ENCODE measurements around the gene POMC.
"Not testable (repeated sequence)": the region's sequence is repeated elsewhere in the genome, so short reads cannot be mapped to it uniquely, and the experiment has no call there.

Gene POMC

GRCh38 chr2:25145803-25146202, 22.6 kb downstream of the POMC start:
- no peak overlapping the region for H3K4me3 ChIP-seq (replicated peaks in 1 of 2; ENCODE audit: low read depth in 2 of 2, low read length in 2 of 2)
- TF ChIP-seq CTCF (IDR thresholded peaks at IDR 0.05; ENCODE audit: low read depth, low read length), result no peak
- DNase-seq (ENCODE audit: low read depth in 2 of 2), result no peak

DNA sequence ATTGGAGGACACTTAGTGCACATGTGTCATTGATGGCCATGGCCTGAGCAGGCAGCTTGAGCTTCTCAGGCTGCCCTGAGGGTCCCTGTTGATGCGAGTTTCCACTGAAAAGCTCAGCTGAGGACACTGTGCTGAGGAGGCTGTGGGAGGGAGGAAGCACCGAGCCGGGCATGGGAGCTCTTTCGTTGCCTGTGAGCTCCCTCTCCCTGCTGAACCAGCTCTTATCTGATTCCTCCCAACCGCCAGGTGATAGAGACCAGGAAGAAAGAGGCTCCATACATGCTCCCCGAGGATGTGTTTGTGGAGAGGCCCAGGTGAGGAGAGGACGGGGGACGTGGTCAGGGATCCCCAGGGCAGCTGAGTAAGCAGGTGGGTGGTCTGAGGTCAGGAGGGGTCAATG, 27.3 kb downstream of the POMC start:
- DNase-seq (ENCODE audit: low read depth in 2 of 2), result no peak
- no peak overlapping the region for H3K4me3 ChIP-seq (replicated peaks in 1 of 2; ENCODE audit: low read depth in 2 of 2, low read length in 2 of 2)
- TF ChIP-seq CTCF (IDR thresholded peaks at IDR 0.05; ENCODE audit: low read depth, low read length), result no peak

DNA sequence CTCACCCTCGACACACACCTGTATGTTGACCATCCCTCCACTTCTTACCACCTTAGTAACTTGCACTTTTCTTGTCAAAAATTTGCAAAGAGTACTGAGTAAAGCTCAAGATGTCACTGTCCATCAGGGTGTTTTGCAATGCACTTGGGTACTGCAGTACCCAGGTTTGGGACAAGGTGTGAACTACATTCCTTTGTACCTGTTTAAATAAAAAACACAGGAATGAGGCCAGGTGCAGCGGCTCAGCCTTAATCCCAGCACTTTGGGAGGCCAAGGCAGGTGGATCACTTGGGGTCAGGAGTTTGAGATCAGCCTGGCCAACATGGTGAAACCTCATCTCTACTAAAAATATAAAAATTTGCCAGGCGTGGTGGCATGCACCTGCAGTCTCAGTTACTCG, 27.8 kb downstream of the POMC start:
- DNase-seq (ENCODE audit: low read depth in 2 of 2); H3K4me3 ChIP-seq (replicated peaks in 1 of 2; ENCODE audit: low read depth in 2 of 2, low read length in 2 of 2): not testable (repeated sequence)

GRCh38 chr2:25132693-25133092, 35.7 kb downstream of the POMC start:
- H3K4me3 ChIP-seq (replicated peaks in 1 of 2; ENCODE audit: low read depth in 2 of 2, low read length in 2 of 2), result no peak overlapping the region
- no peak for TF ChIP-seq CTCF (IDR thresholded peaks at IDR 0.05; ENCODE audit: low read depth, low read length)
- DNase-seq (ENCODE audit: low read depth in 2 of 2), result no peak

DNA sequence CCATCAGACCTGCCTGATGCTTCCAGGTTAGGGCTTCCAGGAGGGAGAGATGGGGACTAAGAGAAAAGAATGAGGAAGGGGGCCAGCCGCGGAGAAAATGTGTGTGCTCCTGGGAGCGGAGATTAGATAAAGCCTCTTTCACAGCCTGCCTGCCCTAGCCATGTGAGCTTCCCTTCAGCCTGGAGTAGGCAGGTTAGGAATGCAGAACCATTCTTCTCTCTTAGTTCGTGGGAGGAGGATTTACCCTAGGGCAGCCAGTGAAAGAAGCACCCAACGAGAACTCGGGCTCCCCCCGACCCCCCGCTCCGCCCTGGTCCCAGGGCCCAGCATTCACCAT, 36.1 kb downstream of the POMC start:
- TF ChIP-seq CTCF (IDR thresholded peaks at IDR 0.05; ENCODE audit: low read depth, low read length), result no peak
- H3K4me3 ChIP-seq (replicated peaks in 1 of 2; ENCODE audit: low read depth in 2 of 2, low read length in 2 of 2), result no peak overlapping the region
- no peak for DNase-seq (ENCODE audit: low read depth in 2 of 2)

DNA sequence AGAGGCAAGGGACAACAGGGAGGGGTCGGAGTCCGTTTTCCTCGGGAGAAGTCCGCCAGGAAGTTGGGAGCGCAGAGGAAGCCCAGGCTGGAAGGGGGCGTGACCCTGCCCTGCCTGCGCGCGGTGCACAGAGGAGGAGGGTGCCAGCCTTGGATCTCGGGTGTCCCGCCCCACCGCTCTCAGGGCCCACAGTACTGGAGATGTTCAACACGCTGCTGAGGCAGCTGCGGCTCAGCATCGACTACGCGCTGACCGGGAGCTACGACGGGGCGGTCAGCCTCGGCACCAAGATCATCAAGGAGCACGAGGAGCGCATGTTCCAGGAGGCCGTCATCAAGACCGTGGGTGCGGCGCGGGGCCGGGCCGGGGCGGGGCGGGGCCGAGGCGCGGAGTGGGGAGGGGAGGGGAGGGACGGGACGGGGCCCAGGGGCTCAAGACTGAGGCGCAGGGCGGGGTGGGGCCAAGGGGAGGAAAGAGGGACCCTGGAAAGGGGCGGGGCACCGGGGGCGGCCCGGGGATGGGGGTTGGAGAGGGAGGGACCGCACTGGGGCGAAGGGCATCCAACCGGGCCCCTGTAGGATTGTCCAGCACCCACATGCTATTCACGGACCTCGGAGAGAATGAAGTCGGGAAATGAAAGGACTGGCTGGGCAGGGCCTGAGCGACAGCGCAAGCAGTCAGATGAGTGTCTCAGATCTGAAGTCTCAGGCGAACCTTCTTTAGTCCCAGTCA, 36.6 kb downstream of the POMC start:
- no peak for TF ChIP-seq CTCF (IDR thresholded peaks at IDR 0.05; ENCODE audit: low read depth, low read length)
- H3K4me3 ChIP-seq (replicated peaks in 1 of 2; ENCODE audit: low read depth in 2 of 2, low read length in 2 of 2), result peak overlapping the region; percentile 11 to 28
- peak; percentile 10 to 18 for DNase-seq (ENCODE audit: low read depth in 2 of 2)

DNA sequence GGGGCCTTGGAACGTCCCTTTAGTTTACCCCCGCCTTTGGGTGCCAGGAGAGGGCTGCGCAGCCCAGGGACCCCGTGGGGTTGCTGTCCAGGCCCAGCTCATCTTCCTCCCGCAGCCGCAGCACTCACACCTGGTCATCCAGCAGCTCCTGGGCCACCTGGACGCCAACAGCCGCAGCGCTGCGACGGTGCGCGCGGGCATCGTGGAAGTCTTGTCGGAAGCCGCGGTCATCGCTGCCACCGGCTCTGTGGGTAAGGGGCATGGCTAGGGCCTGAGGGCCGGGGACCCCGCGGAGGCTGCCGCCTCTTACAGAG, 37.2 kb downstream of the POMC start:
- H3K4me3 ChIP-seq (replicated peaks in 1 of 2; ENCODE audit: low read depth in 2 of 2, low read length in 2 of 2), result peak overlapping the region in 1 of 2 donors; percentile 11
- no peak for TF ChIP-seq CTCF (IDR thresholded peaks at IDR 0.05; ENCODE audit: low read depth, low read length)
- DNase-seq (ENCODE audit: low read depth in 2 of 2), result no peak

Data from cardiac fibroblast (primary cell).